Mucosa of stomach (tissue), 1 donor: ENCODE results near the gene BRI3BP.
"Not testable (repeated sequence)": the region's sequence is repeated elsewhere in the genome, so short reads cannot be mapped to it uniquely, and the experiment has no call there.

Source experiments
- H3K27me3 ChIP-seq: one replicate; pipeline ENCODE4 v1.7.0; 2013; ENCODE audit warnings: mild to moderate bottlenecking, low read length; ENCODE audit not compliant: control insufficient read depth, insufficient read depth
- H3K36me3 ChIP-seq: one replicate; pipeline ENCODE4 v1.7.0; 2013; ENCODE audit warnings: low read length; ENCODE audit not compliant: control insufficient read depth, insufficient read depth
- H3K4me1 ChIP-seq: one replicate; pipeline ENCODE4 v1.7.0; 2013; ENCODE audit warnings: mild to moderate bottlenecking, low read length; ENCODE audit not compliant: control insufficient read depth, insufficient read depth
- H3K4me3 ChIP-seq: one replicate; pipeline ENCODE4 v1.7.0; 2013; ENCODE audit warnings: low read length
- H3K9ac ChIP-seq: one replicate; pipeline ENCODE4 v1.7.0; 2013; ENCODE audit warnings: mild to moderate bottlenecking, low read length, moderate library complexity
- H3K9me3 ChIP-seq: one replicate; pipeline ENCODE4 v1.7.0; 2013; ENCODE audit warnings: mild to moderate bottlenecking, low read length, moderate library complexity; ENCODE audit not compliant: control insufficient read depth
- donor health status: Pancreatic carcinoma.

Gene BRI3BP

DNA sequence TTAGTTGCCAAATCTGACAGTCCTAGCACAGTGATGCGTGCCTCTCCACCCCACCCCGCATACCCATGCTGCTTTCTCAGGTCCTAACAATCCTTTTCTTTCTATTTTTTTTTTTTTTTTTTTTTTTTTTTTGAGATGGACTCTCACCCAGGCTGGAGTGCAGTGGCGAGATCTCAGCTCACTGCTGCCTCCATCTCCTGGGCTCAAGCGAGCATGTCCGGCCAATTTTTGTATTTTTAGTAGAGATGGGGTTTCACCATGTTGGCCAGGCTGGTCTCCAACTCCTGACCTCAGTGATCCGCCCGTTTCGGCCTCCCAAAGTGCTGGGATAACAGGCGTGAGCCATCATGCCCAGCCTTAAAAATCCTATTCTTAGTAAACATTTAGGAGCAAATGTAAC, 38.0 kb downstream of the BRI3BP start:
- H3K9ac ChIP-seq, H3K4me1 ChIP-seq, H3K36me3 ChIP-seq, H3K27me3 ChIP-seq, H3K9me3 ChIP-seq, H3K4me3 ChIP-seq: not testable (repeated sequence)

DNA sequence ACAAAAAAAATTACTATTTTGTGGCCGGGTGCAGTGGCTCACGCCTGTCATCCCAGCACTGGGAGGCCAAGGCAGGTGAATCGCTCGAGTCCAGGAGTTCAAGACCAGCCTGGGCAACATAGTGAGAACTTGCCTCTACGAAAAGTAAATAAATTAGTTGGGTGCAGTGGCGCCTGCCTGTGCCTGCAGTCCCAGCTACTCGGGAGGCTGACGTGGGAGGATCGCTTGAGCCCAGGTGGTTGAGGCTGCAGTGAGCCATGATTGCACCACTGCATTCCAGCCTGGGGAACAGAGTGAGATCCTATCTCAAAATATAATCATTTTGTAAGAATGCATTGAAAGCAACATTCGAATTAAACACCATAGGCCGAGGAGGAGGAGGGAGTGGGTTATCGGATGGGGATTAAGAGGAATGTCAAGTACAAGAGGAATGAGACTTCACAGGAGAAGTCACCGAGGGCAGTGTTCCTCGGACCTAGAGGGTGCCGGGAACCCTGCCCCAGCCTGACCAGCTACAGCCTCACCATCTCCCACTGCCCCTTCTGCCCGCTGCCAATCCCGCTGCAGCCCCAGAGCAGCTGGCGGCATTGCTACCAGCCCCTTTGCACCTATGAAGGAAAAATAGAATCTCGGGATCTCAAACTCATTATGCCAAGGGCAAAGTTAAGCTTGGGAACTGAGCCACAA, 39.2 kb downstream of the BRI3BP start:
- no peaks in the 10 kb centered on the region for H3K9me3 ChIP-seq
- H3K36me3 ChIP-seq: no peaks in the 10 kb centered on the region
- no peak overlapping the region for H3K4me3 ChIP-seq
- H3K27me3 ChIP-seq: no peaks in the 10 kb centered on the region
- no peak overlapping the region for H3K9ac ChIP-seq
- no peaks in the 10 kb centered on the region for H3K4me1 ChIP-seq

DNA sequence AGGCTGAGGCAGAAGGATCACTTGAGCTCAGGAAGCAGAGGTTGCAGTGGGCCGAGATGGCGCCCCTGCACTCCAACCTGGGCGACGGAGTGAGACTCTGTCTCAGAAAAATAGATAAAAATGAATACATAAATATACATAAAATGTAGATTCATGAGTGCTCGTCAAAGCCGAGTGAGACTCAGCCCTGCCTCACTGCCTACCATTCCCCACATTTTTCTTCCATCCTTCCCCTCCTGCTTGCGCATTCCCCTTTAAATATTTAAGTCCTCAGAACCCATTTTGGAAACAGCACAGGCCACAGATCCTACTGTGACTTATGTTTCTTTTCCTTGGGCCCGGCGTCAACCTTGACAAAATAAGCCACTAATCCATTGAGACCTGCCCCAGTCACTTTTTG, 39.8 kb downstream of the BRI3BP start:
- no peak overlapping the region for H3K9ac ChIP-seq
- H3K4me1 ChIP-seq: no peaks in the 10 kb centered on the region
- H3K27me3 ChIP-seq: no peaks in the 10 kb centered on the region
- H3K9me3 ChIP-seq: no peaks in the 10 kb centered on the region
- H3K36me3 ChIP-seq: no peaks in the 10 kb centered on the region
- no peak overlapping the region for H3K4me3 ChIP-seq

DNA sequence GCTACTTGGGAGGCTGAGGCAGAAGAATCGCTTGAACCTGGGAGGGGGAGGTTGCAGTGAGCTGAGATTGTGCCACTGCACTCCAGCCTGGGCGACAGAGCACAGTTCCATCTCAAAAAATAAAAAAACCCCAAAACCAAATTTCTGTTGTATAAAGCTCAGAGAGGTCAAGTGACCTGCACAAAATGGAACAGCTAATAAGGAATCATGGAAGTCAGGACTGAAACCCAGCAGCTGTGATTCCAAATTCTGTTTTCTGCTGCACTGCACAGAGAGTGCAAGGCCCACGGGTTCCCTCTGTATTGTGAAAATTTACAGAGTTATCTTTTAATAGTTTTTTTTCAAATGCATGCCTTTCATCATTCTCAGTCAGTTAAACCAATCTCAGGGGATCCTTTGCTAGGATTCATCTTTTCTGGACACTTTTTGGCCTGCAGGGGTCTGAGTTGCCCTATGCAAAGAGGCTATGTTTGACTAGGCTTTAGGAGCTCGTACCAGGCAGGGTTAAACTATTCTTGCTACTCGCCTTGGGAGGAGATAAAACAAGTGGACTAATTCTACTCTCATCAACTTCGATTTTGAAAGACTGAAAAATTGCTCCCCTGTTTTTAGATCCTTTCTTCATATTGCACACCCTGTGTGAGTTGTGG, 45.7 kb downstream of the BRI3BP start:
- no peaks in the 10 kb centered on the region for H3K9me3 ChIP-seq

DNA sequence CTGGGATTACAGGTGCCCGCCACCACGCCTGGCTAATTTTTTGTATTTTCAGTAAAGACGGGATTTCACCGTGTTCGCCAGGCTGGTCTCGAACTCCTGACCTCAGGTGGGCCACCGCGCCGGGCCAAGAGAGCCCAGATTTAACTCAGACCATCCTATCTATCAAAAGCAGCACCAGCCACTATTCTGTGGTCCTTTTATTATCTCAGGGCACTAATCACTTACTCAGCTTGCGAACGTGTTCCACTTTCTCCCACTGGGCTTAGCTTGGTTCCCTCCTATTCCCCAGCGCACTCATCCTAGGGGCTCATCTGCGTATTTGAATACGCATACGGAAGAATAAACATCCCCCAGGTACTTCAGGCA, 55.6 kb downstream of the BRI3BP start:
- Histone ChIP-seq H3K9ac (peak overlapping the region; percentile 8), H3K27me3 (no peaks in the 10 kb centered on the region), H3K4me1 (no peaks in the 10 kb centered on the region), H3K36me3 (no peaks in the 10 kb centered on the region), H3K9me3 (no peaks in the 10 kb centered on the region), H3K4me3 (peak overlapping the region; percentile 16)

More for the DNA sequence above, 45.7 kb downstream of the BRI3BP start:
- no peak overlapping the region for H3K4me3 ChIP-seq
- H3K9ac ChIP-seq: no peak overlapping the region
- H3K27me3 ChIP-seq: no peaks in the 10 kb centered on the region
- no peaks in the 10 kb centered on the region for H3K36me3 ChIP-seq
- no peaks in the 10 kb centered on the region for H3K4me1 ChIP-seq

DNA sequence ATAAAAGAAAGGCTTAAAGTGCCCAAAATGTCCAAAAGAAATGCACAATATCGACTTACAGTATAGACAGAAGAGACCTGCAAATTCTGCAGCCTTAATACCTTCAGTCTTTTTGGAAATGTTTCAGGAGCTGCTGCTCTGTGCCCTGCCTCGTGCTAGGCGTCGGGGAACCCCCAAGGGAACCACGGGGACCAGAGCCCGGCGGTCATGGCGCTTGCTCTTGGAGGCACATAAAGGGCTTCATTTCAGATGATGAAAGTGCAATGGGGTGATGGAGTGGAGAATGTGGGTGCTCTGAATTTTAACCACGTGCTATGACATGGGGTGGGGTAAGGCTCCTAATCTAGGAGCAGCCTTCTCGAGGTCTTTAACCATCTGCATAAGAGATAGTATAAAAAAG, 57.0 kb downstream of the BRI3BP start:
- Histone ChIP-seq H3K9me3 (no peaks in the 10 kb centered on the region), H3K27me3 (no peaks in the 10 kb centered on the region), H3K9ac (no peak overlapping the region), H3K4me3 (no peak overlapping the region), H3K36me3 (no peaks in the 10 kb centered on the region), H3K4me1 (no peaks in the 10 kb centered on the region)

DNA sequence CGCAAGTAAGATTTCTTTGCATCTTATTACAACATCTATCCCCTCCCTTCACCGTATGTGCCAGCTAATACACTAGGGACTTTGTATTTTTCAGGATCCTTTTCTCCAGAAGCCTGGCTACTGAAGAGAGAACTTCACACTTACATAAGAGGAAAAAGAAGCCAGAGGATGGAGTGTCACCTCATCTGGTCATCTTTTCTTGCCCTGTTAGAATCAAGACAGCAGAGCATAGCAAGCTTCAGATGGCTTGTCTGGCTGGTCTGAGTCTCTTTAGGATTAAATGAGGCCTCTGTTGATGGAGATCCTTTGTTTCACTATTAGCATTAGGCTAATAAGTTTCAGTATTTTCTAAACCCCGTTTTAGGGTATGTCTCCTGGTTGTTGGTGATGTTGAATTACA, 57.4 kb downstream of the BRI3BP start:
- Histone ChIP-seq H3K36me3 (no peaks in the 10 kb centered on the region), H3K4me3 (no peak overlapping the region), H3K27me3 (no peaks in the 10 kb centered on the region), H3K9ac (no peak overlapping the region), H3K9me3 (no peaks in the 10 kb centered on the region), H3K4me1 (no peaks in the 10 kb centered on the region)

DNA sequence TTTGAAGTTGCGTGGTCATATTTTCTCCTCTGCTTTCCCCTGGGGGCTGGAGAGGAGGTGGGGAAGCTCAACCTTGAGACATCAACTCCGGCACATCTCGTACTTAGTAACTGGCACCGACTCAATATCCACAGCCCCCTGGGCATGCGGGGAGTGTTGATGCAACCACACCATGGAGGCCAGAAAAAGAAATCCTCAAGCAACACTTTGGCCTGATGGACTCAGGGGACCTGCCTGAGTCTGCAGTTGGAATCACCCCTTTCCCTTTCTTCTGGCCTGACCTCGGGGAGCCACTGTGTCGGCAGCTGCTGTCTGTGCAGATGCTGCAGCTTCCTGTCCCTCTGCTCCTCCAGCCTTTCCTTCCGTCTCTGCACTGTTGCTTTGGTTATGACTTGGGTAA, 60.4 kb downstream of the BRI3BP start:
- Histone ChIP-seq H3K27me3 (no peaks in the 10 kb centered on the region), H3K9ac (no peak overlapping the region), H3K4me1 (no peaks in the 10 kb centered on the region), H3K4me3 (no peak overlapping the region), H3K9me3 (no peaks in the 10 kb centered on the region), H3K36me3 (no peaks in the 10 kb centered on the region)

DNA sequence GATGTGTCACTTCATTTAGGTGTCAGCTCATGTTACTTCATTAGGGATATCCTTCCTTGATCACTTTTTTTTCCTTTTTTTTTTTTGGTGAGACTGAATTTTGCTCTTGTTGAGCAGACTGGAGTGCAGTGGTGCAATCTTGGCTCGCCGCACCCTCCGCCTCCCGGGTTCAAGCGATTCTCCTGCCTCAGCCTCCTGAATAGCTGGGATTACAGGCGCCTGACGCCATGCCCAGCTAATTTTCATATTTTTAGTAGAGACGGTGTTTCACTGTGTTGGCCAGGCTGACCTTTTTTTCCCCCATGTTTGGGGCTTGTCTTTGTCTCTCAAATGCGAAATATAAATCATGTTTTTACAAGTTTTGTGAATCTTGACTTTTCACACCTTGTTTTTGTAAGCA, 62.1 kb downstream of the BRI3BP start:
- Histone ChIP-seq H3K9me3 (no peaks in the 10 kb centered on the region), H3K27me3 (no peaks in the 10 kb centered on the region), H3K36me3 (no peaks in the 10 kb centered on the region), H3K9ac (no peak overlapping the region), H3K4me3 (no peak overlapping the region), H3K4me1 (no peaks in the 10 kb centered on the region)

DNA sequence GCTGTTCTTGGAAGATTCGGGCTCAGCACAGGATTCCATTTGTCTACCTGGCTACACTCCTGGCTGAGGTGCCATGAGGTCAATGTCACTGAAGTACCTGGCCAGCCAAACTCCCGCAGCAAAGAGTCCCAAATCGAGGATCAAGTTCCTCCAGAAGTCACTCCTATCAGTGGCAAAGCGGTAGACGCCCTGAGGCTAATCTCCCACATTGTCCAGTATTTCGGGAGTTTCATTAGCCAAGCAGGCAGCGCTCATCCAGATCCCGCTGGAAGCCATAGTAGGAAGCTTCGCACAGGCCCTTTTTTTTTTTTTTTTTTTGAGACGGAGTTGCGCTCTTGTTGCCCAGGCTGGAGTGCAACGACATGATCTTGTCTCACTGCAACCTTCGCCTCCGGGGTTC, 62.9 kb downstream of the BRI3BP start:
- Histone ChIP-seq H3K4me1 (no peaks in the 10 kb centered on the region), H3K9ac (no peak overlapping the region), H3K9me3 (no peaks in the 10 kb centered on the region), H3K4me3 (no peak overlapping the region), H3K36me3 (no peaks in the 10 kb centered on the region), H3K27me3 (no peaks in the 10 kb centered on the region)

DNA sequence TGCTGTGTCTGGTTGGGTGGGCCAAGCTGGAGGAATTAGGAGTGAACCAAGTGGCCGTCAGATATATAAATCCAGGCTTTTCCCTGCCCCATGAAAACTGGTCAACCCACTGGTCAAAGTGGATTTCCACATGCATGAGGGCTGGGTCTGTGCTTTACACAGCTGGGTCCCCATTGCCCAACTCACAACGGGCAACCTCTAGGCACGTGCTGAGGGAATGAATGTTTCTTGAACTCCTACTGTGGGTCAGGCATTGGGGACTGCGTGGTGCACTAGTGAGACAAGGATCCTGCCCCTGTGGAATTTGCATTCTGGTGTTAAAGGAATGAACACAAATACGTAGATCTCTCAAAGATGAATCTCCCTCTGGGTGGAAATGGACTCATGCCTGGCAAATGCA, 64.3 kb downstream of the BRI3BP start:
- Histone ChIP-seq H3K9me3 (no peaks in the 10 kb centered on the region), H3K36me3 (no peaks in the 10 kb centered on the region), H3K4me3 (no peak overlapping the region), H3K27me3 (no peaks in the 10 kb centered on the region), H3K9ac (no peak overlapping the region), H3K4me1 (no peaks in the 10 kb centered on the region)

DNA sequence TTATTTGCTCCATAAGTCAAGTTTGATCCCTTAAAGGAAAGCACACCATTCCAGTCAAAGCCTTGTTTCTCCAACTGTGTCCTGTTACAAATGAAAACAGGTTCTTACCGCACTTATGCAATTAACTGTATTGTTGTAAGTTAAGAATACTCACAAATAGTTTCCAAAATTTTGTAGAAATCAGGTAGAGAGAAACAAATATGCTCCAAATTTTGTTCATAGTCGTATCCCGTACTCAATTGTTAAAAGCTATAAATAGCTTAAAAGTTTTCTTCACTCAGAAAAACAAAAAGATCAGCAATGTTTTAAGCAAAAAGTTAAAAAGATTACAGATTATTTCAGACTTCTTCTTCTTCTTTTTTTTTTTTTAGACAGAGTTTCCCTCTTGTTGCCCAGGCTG, 67.8 kb downstream of the BRI3BP start:
- Histone ChIP-seq H3K36me3 (no peaks in the 10 kb centered on the region), H3K27me3 (no peaks in the 10 kb centered on the region), H3K9me3 (no peaks in the 10 kb centered on the region), H3K9ac (no peak overlapping the region), H3K4me3 (no peak overlapping the region), H3K4me1 (peaks cover 12% of the 10 kb centered on the region)

DNA sequence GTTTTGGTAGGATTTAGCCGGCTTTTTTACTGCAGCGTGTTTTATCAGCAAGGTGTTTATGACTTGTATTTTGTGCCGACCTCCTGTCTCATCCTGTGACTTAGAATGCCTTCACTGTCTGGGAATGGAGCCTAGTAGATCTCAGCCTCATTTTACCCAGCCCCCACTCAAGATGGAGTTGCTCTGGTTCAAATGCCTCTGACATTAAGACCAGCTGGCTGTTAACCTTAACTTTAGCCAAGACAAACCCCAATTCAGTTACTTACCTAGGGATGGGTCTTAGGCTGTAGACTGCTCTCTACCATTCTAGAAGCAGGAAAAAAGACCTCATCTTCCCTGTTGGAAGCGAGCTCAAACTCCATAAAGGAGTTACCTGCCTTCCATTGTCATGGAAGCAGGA, 70.1 kb downstream of the BRI3BP start:
- H3K9ac ChIP-seq, H3K27me3 ChIP-seq, H3K36me3 ChIP-seq, H3K4me3 ChIP-seq, H3K9me3 ChIP-seq: not testable (repeated sequence)
- H3K4me1 ChIP-seq: peaks cover 22% of the 10 kb centered on the region
